Left lung (tissue), 10 donors: ENCODE data around the gene SMCO4. TPM values are rescaled to one million over a fixed set of nuclear protein-coding genes. Genes with fewer than 3 reads are reported as not detected.

Experiments used
- ATAC-seq: fragments of 200-7000 bp; cut with Tn5 transposase; one replicate; pipeline ENCODE4 v1.9.1; 2020; ENCODE audit warnings: moderate library complexity
- DNase-seq, 4 donors: peaks; one replicate each; pipeline ENCODE4 v3.0.0-alpha.2; 2013 to 2020
- H3K27ac ChIP-seq, 2 donors: fragments of 200-600 bp; sonication (generic) in 1 of 2; one replicate each; pipeline versions ENCODE4 v1.5.0 to v1.8.0; 2020 to 2021
- H3K27me3 ChIP-seq, 2 donors: fragments of 200-600 bp; sonication (generic) in 1 of 2; one replicate each; pipeline versions ENCODE4 v1.5.0 to v1.8.0; 2020 to 2021
- H3K36me3 ChIP-seq, 2 donors: fragments of 200-600 bp; sonication (generic) in 1 of 2; one replicate each; pipeline versions ENCODE4 v1.5.0 to v1.8.0; 2020 to 2021
- H3K4me1 ChIP-seq, 2 donors: fragments of 200-600 bp; one replicate each; pipeline ENCODE4 v1.8.0; 2021
- H3K4me3 ChIP-seq, 2 donors: fragments of 200-600 bp; sonication (generic) in 1 of 2; one replicate each; pipeline versions ENCODE4 v1.5.0 to v1.8.0; 2020 to 2021; ENCODE audit warnings: mild to moderate bottlenecking in 1 of 2
- H3K9me3 ChIP-seq, 2 donors: fragments of 200-600 bp; sonication (generic) in 1 of 2; one replicate each; pipeline versions ENCODE4 v1.5.0 to v1.8.0; 2020 to 2021
- CTCF ChIP-seq, 2 donors: fragments of 200-600 bp; sonication (generic) in 1 of 2; IDR thresholded peaks; one replicate each; pipeline versions ENCODE4 v1.5.0 to v1.8.0; 2021; ENCODE audit warnings: antibody characterized with exemption in 2 of 2
- intact Hi-C, 2 donors: fragments of 100-400 bp; cut with DNase I; formaldehyde crosslinking; loops; one replicate each; pipeline versions ENCODE4 v1.11.2 to v1.14.2; 2022
- polyA plus RNA-seq, 6 donors: library from polyadenylated mRNA; unstranded; fragments of 120-200 nt; gene quantifications; one replicate each; pipeline ENCODE4 v1.2.1, GENCODE V29; 2013; ENCODE audit not compliant: insufficient read length in 6 of 6
- total RNA-seq, 2 donors: library from RNA; stranded (reverse); fragmentation: NEBNext Ultra II Directional; extraction: Animal tissue kit (Norgen Biotek cat#: 25700); gene quantifications; one replicate each; pipeline ENCODE4 v1.2.1, GENCODE V29; 2021
- donor health status: DM: no; HTN: yes; CAD: no.
- donor health status: DM: no; HTN: no; CAD: no.

Gene SMCO4
- total and polyA plus RNA-seq, 8 donors = 14.4 to 56.0 (median 18.5) TPM

GRCh38 chr11:93500759-93501158 is 42.4 kb downstream of the SMCO4 start:
- no peak for TF ChIP-seq CTCF (IDR thresholded peaks at IDR 0.05)

GRCh38 chr11:93498641-93499040 is 44.5 kb downstream of the SMCO4 start:
- no peak for DNase-seq
- no peaks in the 10 kb centered on the region for H3K9me3 ChIP-seq
- peaks cover 0 to 12% of the 10 kb centered on the region in 2 donors for H3K4me1 ChIP-seq
- no peak for TF ChIP-seq CTCF (IDR thresholded peaks at IDR 0.05)
- H3K4me3 ChIP-seq = no peak overlapping the region
- intact Hi-C loops = no loop called here
- no peak for ATAC-seq
- H3K36me3 ChIP-seq = peaks cover 0 to 3% of the 10 kb centered on the region in 2 donors
- H3K27me3 ChIP-seq = no peaks in the 10 kb centered on the region
- no peak overlapping the region for H3K27ac ChIP-seq

More at GRCh38 chr11:93500759-93501158, 42.4 kb downstream of the SMCO4 start:
- Histone ChIP-seq H3K27ac (no peak overlapping the region), H3K9me3 (no peaks in the 10 kb centered on the region), H3K36me3 (peaks cover 0 to 3% of the 10 kb centered on the region in 2 donors), H3K27me3 (no peaks in the 10 kb centered on the region), H3K4me3 (no peak overlapping the region), H3K4me1 (peaks cover 0 to 12% of the 10 kb centered on the region in 2 donors)
- no peak for DNase-seq
- ATAC-seq = no peak
- intact Hi-C loops = no loop called here

- H3K36me3 ChIP-seq = peaks cover 0 to 3% of the 10 kb centered on the region in 2 donors
- H3K9me3 ChIP-seq = no peaks in the 10 kb centered on the region
- intact Hi-C loops = no loop called here
- no peaks in the 10 kb centered on the region for H3K27me3 ChIP-seq
- no peak for ATAC-seq
- TF ChIP-seq CTCF (IDR thresholded peaks at IDR 0.05) = no peak
- H3K4me3 ChIP-seq = no peak overlapping the region
- no peak for DNase-seq
- peaks cover 0 to 12% of the 10 kb centered on the region in 2 donors for H3K4me1 ChIP-seq
- H3K27ac ChIP-seq = no peak overlapping the region
These were observed 45.0 kb downstream of the SMCO4 start for GRCh38 chr11:93498161-93498560.

GRCh38 chr11:93497596-93497995 is 45.6 kb downstream of the SMCO4 start:
- DNase-seq = no peak
- Histone ChIP-seq H3K27ac (no peak overlapping the region), H3K9me3 (no peaks in the 10 kb centered on the region), H3K27me3 (no peaks in the 10 kb centered on the region), H3K36me3 (peaks cover 0 to 6% of the 10 kb centered on the region in 2 donors), H3K4me1 (peaks cover 0 to 12% of the 10 kb centered on the region in 2 donors), H3K4me3 (no peak overlapping the region)
- intact Hi-C loops = no loop called here
- TF ChIP-seq CTCF (IDR thresholded peaks at IDR 0.05) = no peak
- ATAC-seq = peak; percentile 21

- intact Hi-C loops = no loop called here
- no peak overlapping the region for H3K27ac ChIP-seq
- ATAC-seq (no peak), DNase-seq (no peak)
- peaks cover 0 to 12% of the 10 kb centered on the region in 2 donors for H3K4me1 ChIP-seq
- H3K4me3 ChIP-seq = no peak overlapping the region
- H3K36me3 ChIP-seq = peaks cover 0 to 9% of the 10 kb centered on the region in 2 donors
- H3K9me3 ChIP-seq = no peaks in the 10 kb centered on the region
- no peaks in the 10 kb centered on the region for H3K27me3 ChIP-seq
- no peak for TF ChIP-seq CTCF (IDR thresholded peaks at IDR 0.05)
These were observed 48.8 kb downstream of the SMCO4 start for GRCh38 chr11:93494357-93494756.
